GM12874 (cell line): Measurements from ENCODE around the gene MIB2.

Experiments
- CTCF ChIP-seq: IDR thresholded peaks from 2 replicates; pipeline ENCODE4 v1.5.1; 2011; ENCODE audit warnings: low read depth, mild to moderate bottlenecking, control low read depth, low read length, moderate library complexity; ENCODE audit not compliant: insufficient read depth

Gene MIB2

GRCh38 chr1:1623181-1623630, 7.9 kb downstream of the MIB2 start:
- no peak for TF ChIP-seq CTCF

- TF ChIP-seq CTCF: no peak
Observed at GRCh38 chr1:1623631-1624442, 8.5 kb downstream of the MIB2 start.

GRCh38 chr1:1624443-1625403, 9.4 kb downstream of the MIB2 start:
- TF ChIP-seq CTCF: no peak

- TF ChIP-seq CTCF: no peak
Observed at GRCh38 chr1:1625404-1625775, 10.1 kb downstream of the MIB2 start.

- TF ChIP-seq CTCF: no peak
Observed at GRCh38 chr1:1625824-1626206, 10.5 kb downstream of the MIB2 start.

DNA sequence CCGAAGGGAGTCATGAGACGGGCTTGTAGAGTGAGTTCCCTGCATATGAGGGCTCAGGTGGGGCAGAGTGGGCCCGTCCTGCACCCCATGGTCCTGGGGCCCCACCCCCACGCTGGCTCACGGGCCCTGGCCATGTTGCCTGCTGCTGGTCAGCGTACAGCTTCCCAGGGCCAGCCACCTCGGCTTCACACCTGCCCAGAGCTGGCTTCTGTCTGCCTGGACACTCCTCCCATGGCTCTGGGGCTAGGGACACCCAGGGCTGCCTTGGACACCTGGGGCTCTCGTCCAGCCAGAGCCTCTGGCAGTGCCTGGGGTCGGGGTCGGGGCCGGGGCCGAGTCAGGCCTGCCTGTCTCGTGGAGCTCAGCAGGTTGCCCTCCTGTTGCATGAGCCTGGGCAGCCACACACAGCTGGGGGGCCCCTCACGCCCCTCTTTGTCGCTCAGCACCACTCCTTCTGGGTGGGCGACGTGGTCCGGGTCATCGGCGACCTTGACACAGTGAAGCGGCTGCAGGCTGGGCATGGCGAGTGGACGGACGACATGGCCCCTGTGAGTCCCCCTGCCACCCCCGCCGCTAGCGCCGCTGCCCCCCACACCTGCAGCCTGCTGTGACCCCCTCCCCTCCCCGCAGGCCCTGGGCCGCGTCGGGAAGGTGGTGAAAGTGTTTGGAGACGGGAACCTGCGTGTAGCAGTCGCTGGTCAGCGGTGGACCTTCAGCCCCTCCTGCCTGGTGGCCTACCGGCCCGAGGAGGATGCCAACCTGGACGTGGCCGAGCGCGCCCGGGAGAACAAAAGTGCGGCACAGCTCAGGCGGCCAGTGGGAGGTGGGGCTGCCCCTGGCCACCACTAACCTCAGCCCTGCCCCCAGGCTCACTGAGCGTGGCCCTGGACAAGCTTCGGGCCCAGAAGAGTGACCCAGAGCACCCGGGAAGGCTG, 11.2 kb downstream of the MIB2 start:
- no peak for TF ChIP-seq CTCF
